Stimulated activated CD4-positive, alpha-beta T cell treated with anti-CD3 and anti-CD28 coated beads, TNF-alpha, amount 100 ng/mL, for 4 hours (primary cell): Measurements from ENCODE around the gene MLST8.

ENCODE experiments used
- DNase-seq, 3 experiments: peaks; one replicate each; pipeline ENCODE4 v3.0.0-alpha.2; 2020; ENCODE audit warnings: low read depth in 3 of 3

The MLST8 gene

GRCh38 chr16:2173366-2173765 lies 31.9 kb upstream of the MLST8 start:
- DNase-seq = no peak

- no peak for DNase-seq
These were observed 31.3 kb upstream of the MLST8 start for GRCh38 chr16:2173916-2174315.

GRCh38 chr16:2174396-2175131 lies 30.7 kb upstream of the MLST8 start:
- no peak for DNase-seq

GRCh38 chr16:2175454-2175853 lies 29.8 kb upstream of the MLST8 start:
- DNase-seq = no peak

- no peak for DNase-seq
These were observed 29.2 kb upstream of the MLST8 start for GRCh38 chr16:2176047-2176446.

GRCh38 chr16:2177101-2177500 lies 28.2 kb upstream of the MLST8 start:
- no peak for DNase-seq

- no peak for DNase-seq
These were observed 27.7 kb upstream of the MLST8 start for GRCh38 chr16:2177561-2177960.

- peak in 1 of 3 experiments; percentile 15 for DNase-seq
These were observed 26.7 kb upstream of the MLST8 start for GRCh38 chr16:2178321-2179106.

- DNase-seq = no peak
These were observed 26.1 kb upstream of the MLST8 start for GRCh38 chr16:2179107-2179501.

- no peak for DNase-seq
These were observed 25.7 kb upstream of the MLST8 start for GRCh38 chr16:2179576-2179975.

GRCh38 chr16:2180461-2180860 lies 24.8 kb upstream of the MLST8 start:
- no peak for DNase-seq

GRCh38 chr16:2180962-2181923 lies 24.0 kb upstream of the MLST8 start:
- no peak for DNase-seq

- no peak for DNase-seq
These were observed 23.3 kb upstream of the MLST8 start for GRCh38 chr16:2181952-2182351.

- DNase-seq = no peak
These were observed 21.6 kb upstream of the MLST8 start for GRCh38 chr16:2183671-2184070.

GRCh38 chr16:2184346-2184745 lies 20.9 kb upstream of the MLST8 start:
- no peak for DNase-seq

- no peak for DNase-seq
These were observed 20.3 kb upstream of the MLST8 start for GRCh38 chr16:2184962-2185361.

GRCh38 chr16:2186064-2186463 lies 19.2 kb upstream of the MLST8 start:
- no peak for DNase-seq

GRCh38 chr16:2186505-2186904 lies 18.7 kb upstream of the MLST8 start:
- no peak for DNase-seq

- no peak for DNase-seq
These were observed 18.0 kb upstream of the MLST8 start for GRCh38 chr16:2187212-2187611.

GRCh38 chr16:2188395-2188794 lies 16.9 kb upstream of the MLST8 start:
- DNase-seq = no peak

- no peak for DNase-seq
These were observed 15.9 kb upstream of the MLST8 start for GRCh38 chr16:2189252-2189893.
